ENCODE data around the gene NCCRP1. TPM values are rescaled to one million over a fixed set of nuclear protein-coding genes. Genes with fewer than 3 reads are reported as not detected.
A peak's percentile ranks its signal among the peaks of the same experiment; 100 is the strongest.
"Not testable (repeated sequence)": the region's sequence is repeated elsewhere in the genome, so short reads cannot be mapped to it uniquely, and the experiment has no call there.

The NCCRP1 gene
- total RNA-seq, 1 donor from 2014 or later, result 9.5 TPM

- Histone ChIP-seq H3K4me3 (ENCODE audit: low read depth, low read length) (no peak overlapping the region), H3K27me3 (ENCODE audit: control insufficient read depth, insufficient read depth, low read length) (peaks cover 15% of the 10 kb centered on the region), H3K36me3 (ENCODE audit: control insufficient read depth, insufficient read depth, low read length) (no peaks in the 10 kb centered on the region)
- no peak for FAIRE-seq
- TF ChIP-seq, protein P1, sequence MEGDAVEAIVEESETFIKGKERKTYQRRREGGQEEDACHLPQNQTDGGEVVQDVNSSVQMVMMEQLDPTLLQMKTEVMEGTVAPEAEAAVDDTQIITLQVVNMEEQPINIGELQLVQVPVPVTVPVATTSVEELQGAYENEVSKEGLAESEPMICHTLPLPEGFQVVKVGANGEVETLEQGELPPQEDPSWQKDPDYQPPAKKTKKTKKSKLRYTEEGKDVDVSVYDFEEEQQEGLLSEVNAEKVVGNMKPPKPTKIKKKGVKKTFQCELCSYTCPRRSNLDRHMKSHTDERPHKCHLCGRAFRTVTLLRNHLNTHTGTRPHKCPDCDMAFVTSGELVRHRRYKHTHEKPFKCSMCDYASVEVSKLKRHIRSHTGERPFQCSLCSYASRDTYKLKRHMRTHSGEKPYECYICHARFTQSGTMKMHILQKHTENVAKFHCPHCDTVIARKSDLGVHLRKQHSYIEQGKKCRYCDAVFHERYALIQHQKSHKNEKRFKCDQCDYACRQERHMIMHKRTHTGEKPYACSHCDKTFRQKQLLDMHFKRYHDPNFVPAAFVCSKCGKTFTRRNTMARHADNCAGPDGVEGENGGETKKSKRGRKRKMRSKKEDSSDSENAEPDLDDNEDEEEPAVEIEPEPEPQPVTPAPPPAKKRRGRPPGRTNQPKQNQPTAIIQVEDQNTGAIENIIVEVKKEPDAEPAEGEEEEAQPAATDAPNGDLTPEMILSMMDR (IDR thresholded peaks at IDR 0.05; ENCODE audit: insufficient read depth, low read length, severe bottlenecking), result no peak
- no peak for DNase-seq (ENCODE audit: low read depth)
Measured at GRCh38 chr19:39208175-39208795, 11.5 kb downstream of the NCCRP1 start.

DNA sequence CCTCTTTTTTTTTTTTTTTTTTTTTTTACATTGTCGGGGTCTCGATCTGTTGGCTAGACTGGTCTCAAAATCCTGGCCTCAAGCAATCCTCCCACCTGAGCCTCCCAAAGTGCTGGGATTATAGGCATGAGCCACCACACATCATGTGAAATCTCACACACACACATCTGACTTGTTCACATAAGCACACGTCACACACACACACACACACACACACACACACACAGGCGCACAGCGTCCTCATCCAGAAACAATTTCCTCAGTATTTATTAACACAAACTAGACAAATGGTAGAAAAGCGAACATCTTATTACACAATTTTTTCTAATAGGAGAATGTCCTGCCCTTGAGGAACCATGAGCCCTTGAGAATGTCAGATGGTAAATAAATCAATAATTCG is 12.4 kb downstream of the NCCRP1 start:
- Histone ChIP-seq H3K36me3 (ENCODE audit: control insufficient read depth, insufficient read depth, low read length) (no peaks in the 10 kb centered on the region), H3K4me3 (ENCODE audit: low read depth, low read length) (no peak overlapping the region), H3K27me3 (ENCODE audit: control insufficient read depth, insufficient read depth, low read length) (peaks cover 10% of the 10 kb centered on the region)
- TF ChIP-seq, protein P1 (IDR thresholded peaks at IDR 0.05; ENCODE audit: insufficient read depth, low read length, severe bottlenecking), result no peak
- FAIRE-seq (no peak), DNase-seq (ENCODE audit: low read depth) (no peak)

- DNase-seq (ENCODE audit: low read depth), result no peak
- Histone ChIP-seq H3K36me3 (ENCODE audit: control insufficient read depth, insufficient read depth, low read length) (no peaks in the 10 kb centered on the region), H3K27me3 (ENCODE audit: control insufficient read depth, insufficient read depth, low read length) (peaks cover 2% of the 10 kb centered on the region), H3K4me3 (ENCODE audit: low read depth, low read length) (no peak overlapping the region)
- FAIRE-seq, result no peak
- TF ChIP-seq, protein P1 (IDR thresholded peaks at IDR 0.05; ENCODE audit: insufficient read depth, low read length, severe bottlenecking), result no peak
Measured at GRCh38 chr19:39211731-39212374, 15.1 kb downstream of the NCCRP1 start.

GRCh38 chr19:39212375-39212742 is 15.6 kb downstream of the NCCRP1 start:
- H3K27me3 ChIP-seq (ENCODE audit: control insufficient read depth, insufficient read depth, low read length), result peaks cover 2% of the 10 kb centered on the region
- TF ChIP-seq, protein P1 (IDR thresholded peaks at IDR 0.05; ENCODE audit: insufficient read depth, low read length, severe bottlenecking), result peak; percentile 27
- FAIRE-seq (no peak), DNase-seq (ENCODE audit: low read depth) (no peak)
- H3K36me3 ChIP-seq (ENCODE audit: control insufficient read depth, insufficient read depth, low read length), result no peaks in the 10 kb centered on the region
- H3K4me3 ChIP-seq (ENCODE audit: low read depth, low read length), result no peak overlapping the region

DNA sequence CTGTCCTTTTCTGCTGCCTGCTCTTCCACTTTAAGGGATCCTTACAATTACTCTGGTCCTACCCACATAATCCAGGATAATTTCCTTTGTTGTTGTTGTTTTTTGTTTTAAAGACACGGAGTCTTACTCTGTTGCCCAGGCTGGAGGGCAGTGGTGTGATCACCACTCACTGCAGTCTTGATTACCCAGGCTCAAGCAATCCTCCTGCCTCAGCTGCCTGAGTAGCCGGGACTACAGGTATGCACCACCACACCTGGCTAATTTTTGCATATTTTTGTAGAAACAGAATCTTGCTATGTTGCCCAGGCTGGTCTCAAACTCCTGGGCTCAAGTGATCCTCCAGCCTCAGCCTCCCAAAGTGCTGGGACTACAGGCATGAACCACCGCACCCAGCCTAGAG is 18.6 kb downstream of the NCCRP1 start:
- not testable (repeated sequence) for DNase-seq (ENCODE audit: low read depth); FAIRE-seq; H3K27me3 ChIP-seq (ENCODE audit: control insufficient read depth, insufficient read depth, low read length); H3K36me3 ChIP-seq (ENCODE audit: control insufficient read depth, insufficient read depth, low read length); H3K4me3 ChIP-seq (ENCODE audit: low read depth, low read length)

GRCh38 chr19:39217094-39217493 is 20.3 kb downstream of the NCCRP1 start:
- Histone ChIP-seq H3K36me3 (ENCODE audit: control insufficient read depth, insufficient read depth, low read length) (no peaks in the 10 kb centered on the region), H3K4me3 (ENCODE audit: low read depth, low read length) (no peak overlapping the region), H3K27me3 (ENCODE audit: control insufficient read depth, insufficient read depth, low read length) (no peaks in the 10 kb centered on the region)
- TF ChIP-seq, protein P1 (IDR thresholded peaks at IDR 0.05; ENCODE audit: insufficient read depth, low read length, severe bottlenecking), result no peak
- FAIRE-seq, result no peak
- DNase-seq (ENCODE audit: low read depth), result no peak

Data from bronchial epithelial cell (primary cell).